Tibial artery (tissue), 4 donors: ENCODE data around the gene SAP130.

Experiments used
- DNase-seq, 2 donors: peaks; one replicate each; pipeline ENCODE4 v3.0.0-alpha.2; 2019
- H3K27ac ChIP-seq, 2 donors: fragments of 200-600 bp; sonication (generic) in 1 of 2; 1 replicate in 1 of 2; 2 replicates in 1 of 2; pipeline ENCODE4 v1.5.1; 2018 to 2019; ENCODE audit warnings: mild to moderate bottlenecking in 1 of 2
- H3K27me3 ChIP-seq, 2 donors: fragments of 200-600 bp; sonication (generic) in 1 of 2; one replicate each; pipeline versions ENCODE4 v1.5.1 to v1.6.0; 2016 to 2019
- H3K36me3 ChIP-seq, 3 donors: fragments of 200-600 bp; sonication (generic) in 2 of 3; one replicate each; pipeline ENCODE4 v1.5.1; 2016 to 2019; ENCODE audit warnings: mild to moderate bottlenecking in 2 of 3
- H3K4me1 ChIP-seq, 4 donors: fragments of 200-600 bp; sonication (generic) in 2 of 4; 1 replicate in 3 of 4; 2 replicates in 1 of 4; pipeline ENCODE4 v1.5.1; 2016 to 2019
- H3K4me3 ChIP-seq, 2 donors: fragments of 200-600 bp; sonication (generic) in 1 of 2; 1 replicate in 1 of 2; 2 replicates in 1 of 2; pipeline ENCODE4 v1.5.1; 2018 to 2019; ENCODE audit warnings: mild to moderate bottlenecking in 2 of 2
- H3K9me3 ChIP-seq, 3 donors: fragments of 200-600 bp; sonication (generic) in 1 of 3; one replicate each; pipeline ENCODE4 v1.5.1; 2016 to 2019
- CTCF ChIP-seq, 2 experiments: fragments of 200-600 bp in 1 of 2; fragments of 450-650 bp in 1 of 2; IDR thresholded peaks; one replicate each; pipeline ENCODE4 v1.5.1; 2017 to 2019; ENCODE audit warnings: antibody characterized with exemption in 2 of 2, mild to moderate bottlenecking in 1 of 2, moderate library complexity in 1 of 2
- intact Hi-C: fragments of 100-400 bp; cut with DNase I; formaldehyde crosslinking; loops from one replicate; pipeline ENCODE4 v1.15.0; 2023; ENCODE audit warnings: low total_unique reads

Gene SAP130

DNA sequence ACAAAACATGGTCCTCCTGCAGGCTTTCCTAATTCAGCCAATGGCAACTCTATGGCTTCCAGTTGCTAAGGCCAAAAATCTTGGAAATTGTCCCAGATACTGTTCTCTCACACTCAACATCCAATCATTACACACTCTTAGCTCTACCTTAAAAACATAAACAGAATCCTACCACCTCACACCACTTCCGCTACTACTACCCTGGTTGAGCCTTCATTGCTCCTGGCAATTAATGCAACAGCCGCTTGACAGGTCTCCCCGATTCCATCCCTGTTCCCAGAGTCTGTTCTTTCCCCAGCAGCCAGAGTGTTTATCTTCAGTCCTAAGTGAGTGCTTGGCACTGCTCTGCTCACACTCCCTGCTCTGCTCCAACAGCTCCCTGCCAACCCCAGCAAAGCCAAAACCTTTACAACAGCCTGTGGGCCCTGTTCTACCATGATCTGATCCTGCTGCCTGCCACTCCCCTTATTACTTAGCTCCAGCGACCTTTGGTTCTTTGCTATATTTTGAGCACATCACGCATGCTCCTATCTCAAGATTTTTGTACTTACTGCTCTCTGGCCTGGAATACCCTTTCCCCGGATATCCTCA is 74.6 kb downstream of the SAP130 start:
- intact Hi-C loops: no loop called here
- no peak for TF ChIP-seq CTCF (IDR thresholded peaks at IDR 0.05)
- no peaks in the 10 kb centered on the region for H3K9me3 ChIP-seq
- no peak overlapping the region for H3K4me3 ChIP-seq
- H3K36me3 ChIP-seq: peaks cover 34 to 71% (median 53%) of the 10 kb centered on the region in 3 donors
- peaks cover 0 to 19% (median 12%) of the 10 kb centered on the region in 4 donors for H3K4me1 ChIP-seq
- DNase-seq: peak; percentile 54 to 77
- H3K27me3 ChIP-seq: no peaks in the 10 kb centered on the region
- H3K27ac ChIP-seq: peak overlapping the region; percentile 19 to 70

- H3K36me3 ChIP-seq: peaks cover 42 to 77% (median 63%) of the 10 kb centered on the region in 3 donors
- peaks cover 0 to 19% (median 12%) of the 10 kb centered on the region in 4 donors for H3K4me1 ChIP-seq
- no peak overlapping the region for H3K27ac ChIP-seq
- no peak for DNase-seq
- no peaks in the 10 kb centered on the region for H3K27me3 ChIP-seq
- intact Hi-C loops: no loop called here
- no peak overlapping the region for H3K4me3 ChIP-seq
- H3K9me3 ChIP-seq: no peaks in the 10 kb centered on the region
- no peak for TF ChIP-seq CTCF (IDR thresholded peaks at IDR 0.05)
Measured at GRCh38 chr2:127951026-127951425, 76.8 kb downstream of the SAP130 start.

GRCh38 chr2:127950264-127950663 is 77.6 kb downstream of the SAP130 start:
- DNase-seq: no peak
- Histone ChIP-seq H3K27ac (no peak overlapping the region), H3K9me3 (no peaks in the 10 kb centered on the region), H3K36me3 (peaks cover 49 to 77% (median 63%) of the 10 kb centered on the region in 3 donors), H3K27me3 (no peaks in the 10 kb centered on the region), H3K4me3 (no peak overlapping the region), H3K4me1 (peaks cover 0 to 19% (median 12%) of the 10 kb centered on the region in 4 donors)
- intact Hi-C loops: no loop called here
- no peak for TF ChIP-seq CTCF (IDR thresholded peaks at IDR 0.05)

DNA sequence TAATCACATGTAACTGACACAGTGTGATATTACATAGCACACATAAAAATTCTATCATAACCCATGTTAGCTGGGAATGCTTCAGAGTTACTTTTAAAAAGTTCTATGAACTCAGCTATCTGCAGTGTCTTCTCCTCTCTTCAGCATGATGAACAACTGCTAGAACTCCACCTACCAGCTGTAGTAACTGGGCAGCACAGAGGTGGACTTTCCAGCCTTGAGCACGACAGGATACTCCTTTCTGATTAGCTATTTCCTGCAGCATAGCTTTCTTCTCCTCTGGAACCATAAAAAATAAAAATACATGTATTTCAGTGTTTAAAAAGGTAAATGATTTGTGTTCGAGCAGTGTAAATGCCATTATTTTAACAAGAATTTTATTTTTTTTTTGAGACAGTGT is 82.6 kb downstream of the SAP130 start:
- Histone ChIP-seq H3K9me3 (no peaks in the 10 kb centered on the region), H3K27me3 (no peaks in the 10 kb centered on the region), H3K4me3 (no peak overlapping the region), H3K4me1 (no peaks in the 10 kb centered on the region), H3K36me3 (peaks cover 78 to 100% (median 95%) of the 10 kb centered on the region in 3 donors), H3K27ac (no peak overlapping the region)
- DNase-seq: no peak
- intact Hi-C loops: no loop called here
- TF ChIP-seq CTCF (IDR thresholded peaks at IDR 0.05): no peak

- no peaks in the 10 kb centered on the region for H3K4me1 ChIP-seq
- no peak for TF ChIP-seq CTCF (IDR thresholded peaks at IDR 0.05)
- H3K4me3 ChIP-seq: no peak overlapping the region
- H3K9me3 ChIP-seq: no peaks in the 10 kb centered on the region
- no peaks in the 10 kb centered on the region for H3K27me3 ChIP-seq
- DNase-seq: no peak
- intact Hi-C loops: no loop called here
- H3K36me3 ChIP-seq: peaks cover 58 to 81% (median 75%) of the 10 kb centered on the region in 3 donors
- H3K27ac ChIP-seq: no peak overlapping the region
Measured at GRCh38 chr2:127943186-127943585, 84.7 kb downstream of the SAP130 start.
